OCI-M1 (cell line): Measurements from ENCODE around the gene TEKT2.
A peak's percentile ranks its signal among the peaks of the same experiment; 100 is the strongest.

Experiments
- DNase-seq: peaks from one replicate; lab custom pipeline; 2025; lab: John Stamatoyannopoulos, UW

Gene TEKT2

DNA sequence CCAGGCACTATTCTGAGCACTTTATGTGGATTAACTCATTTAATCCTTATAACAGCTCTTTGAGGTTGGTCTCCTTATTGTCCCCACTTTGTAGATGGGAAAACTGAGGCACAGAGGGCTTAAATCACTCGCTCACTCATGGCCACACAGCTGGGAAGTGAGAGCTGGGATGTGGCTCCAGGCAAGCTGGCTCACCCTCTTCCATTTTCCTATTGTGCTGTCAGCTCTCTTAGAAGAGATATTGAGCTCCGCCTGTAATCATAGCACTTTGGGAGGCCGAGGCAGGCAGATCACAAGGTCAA, 45.0 kb downstream of the TEKT2 start:
- DNase-seq: no peak

DNA sequence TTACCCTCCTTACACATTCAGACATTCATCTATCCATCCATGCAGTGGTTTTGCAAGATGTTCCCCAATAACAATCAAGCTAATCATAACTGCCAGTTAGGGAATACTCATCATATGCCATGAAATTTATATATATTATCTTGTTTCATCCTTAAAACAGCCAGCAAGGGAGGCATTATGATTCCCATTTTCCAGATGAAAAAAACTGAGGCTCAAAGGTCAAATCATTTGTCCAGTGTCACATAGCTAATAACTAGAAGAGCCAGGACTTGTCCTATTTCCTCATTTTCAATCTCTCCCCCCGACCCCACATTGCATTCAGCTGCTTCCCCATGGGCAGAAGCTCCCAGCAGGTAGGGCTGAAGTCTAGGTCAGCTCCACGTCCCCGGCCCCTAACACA, 48.1 kb downstream of the TEKT2 start:
- no peak for DNase-seq

DNA sequence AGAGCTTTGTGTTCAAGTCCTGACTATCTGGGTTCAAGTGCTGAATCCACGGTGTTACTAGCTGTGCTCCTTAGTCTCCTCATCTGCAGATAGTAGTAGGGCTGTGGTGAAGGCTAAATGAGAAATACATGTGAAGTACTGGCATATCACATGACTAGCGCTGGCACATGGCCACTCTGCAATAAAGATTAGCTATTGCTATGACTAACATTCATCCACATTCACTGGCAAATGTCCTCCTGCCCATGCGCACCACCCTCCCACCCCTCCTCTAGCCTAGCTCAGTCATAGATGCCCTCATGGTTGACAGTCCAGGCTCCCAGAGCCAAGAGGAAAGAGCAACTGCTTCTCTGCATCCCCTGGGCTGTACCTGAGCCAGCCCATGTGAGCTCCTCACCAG, 49.6 kb downstream of the TEKT2 start:
- peak; percentile 75 for DNase-seq

DNA sequence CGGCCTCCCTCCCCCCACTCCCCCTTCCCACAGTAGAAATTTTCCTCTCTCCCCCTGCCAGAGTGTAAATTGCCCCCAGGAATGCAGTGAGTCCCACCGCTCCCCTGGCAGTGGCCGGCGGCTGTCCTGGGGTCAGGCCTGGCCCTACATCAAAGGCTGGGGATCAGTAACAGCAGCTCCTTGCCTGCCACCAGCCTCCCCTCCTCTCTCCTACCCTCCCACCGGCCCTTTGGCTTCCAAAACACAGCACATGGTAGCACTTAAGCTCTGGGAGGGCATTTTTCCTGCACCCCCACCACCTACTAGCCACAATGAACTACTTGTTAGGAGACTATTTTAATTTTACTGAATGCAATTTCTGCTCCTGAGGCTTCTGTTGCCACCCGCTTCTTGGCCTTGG, 50.1 kb downstream of the TEKT2 start:
- DNase-seq: no peak

- peak; percentile 79 for DNase-seq
Observed at GRCh38 chr1:36134505-36135329, 50.8 kb downstream of the TEKT2 start.

DNA sequence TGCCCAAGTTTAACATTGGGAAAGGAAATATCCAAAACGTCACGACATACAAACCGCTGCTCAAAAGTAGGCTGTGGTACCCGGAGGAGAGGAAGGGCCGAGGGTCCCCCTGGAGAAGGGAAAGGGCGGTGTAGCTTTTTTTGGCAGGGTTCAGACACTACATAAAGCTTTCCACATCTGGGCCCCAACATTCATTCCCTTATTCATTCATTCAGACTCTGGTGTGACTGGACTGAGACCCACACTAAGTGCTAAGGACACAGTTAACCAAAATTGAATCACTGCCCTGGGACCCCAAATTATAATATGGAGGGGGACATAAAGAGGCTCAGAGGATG, 51.4 kb downstream of the TEKT2 start:
- DNase-seq: no peak

GRCh38 chr1:36135796-36136195, 51.9 kb downstream of the TEKT2 start:
- DNase-seq: no peak

- DNase-seq: no peak
Observed at GRCh38 chr1:36136535-36136934, 52.6 kb downstream of the TEKT2 start.

- DNase-seq: no peak
Observed at GRCh38 chr1:36137226-36137625, 53.3 kb downstream of the TEKT2 start.

GRCh38 chr1:36137776-36138175, 53.9 kb downstream of the TEKT2 start:
- DNase-seq: no peak
